ENCODE measurements around the gene MLF2. TPM values are rescaled to one million over a fixed set of nuclear protein-coding genes. Genes with fewer than 3 reads are reported as not detected.

Gene MLF2
- total and polyA plus RNA-seq, 5 experiments from 2014 or later, result 87.6 to 133 (median 98.9) TPM

DNA sequence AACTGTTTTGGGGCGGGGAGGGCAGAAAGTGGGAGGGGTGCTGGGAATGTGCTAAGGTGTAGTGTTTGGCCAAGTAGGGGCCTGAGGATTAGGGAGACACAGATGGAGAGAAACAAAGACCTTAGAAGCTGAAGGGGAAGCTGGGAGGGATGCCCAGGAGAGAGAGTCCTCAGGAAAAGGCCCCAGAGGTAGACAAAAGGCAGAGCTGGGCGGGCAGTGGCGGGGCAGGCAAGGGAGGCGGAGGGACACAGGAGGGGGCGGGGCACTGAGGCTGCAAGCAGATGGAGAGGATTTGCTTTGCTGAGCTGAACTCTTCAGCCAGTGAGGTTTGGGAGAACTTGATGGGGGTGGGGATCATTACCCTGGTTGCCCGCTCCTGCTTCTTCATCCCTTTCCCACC lies 16.0 kb upstream of the MLF2 start:
- DNase-seq (peak in 1 of 10 donors; percentile 21), ATAC-seq (no peak)
- Mint-ChIP-seq H3K27me3 (peaks cover 26 to 86% (median 65%) of the 10 kb centered on the region in 5 donors), H3K4me3 (peak overlapping the region in 3 of 10 donors; percentile 23 to 43 (median 34)), H3K36me3 (peaks cover 0 to 3% (median 0%) of the 10 kb centered on the region in 3 donors), H3K9me3 (no peaks in the 10 kb centered on the region), H3K4me1 (peaks cover 27 to 56% (median 45%) of the 10 kb centered on the region in 4 donors), H3K27ac (no peak overlapping the region)
- POLR2A ChIA-PET, result no interaction called here

DNA sequence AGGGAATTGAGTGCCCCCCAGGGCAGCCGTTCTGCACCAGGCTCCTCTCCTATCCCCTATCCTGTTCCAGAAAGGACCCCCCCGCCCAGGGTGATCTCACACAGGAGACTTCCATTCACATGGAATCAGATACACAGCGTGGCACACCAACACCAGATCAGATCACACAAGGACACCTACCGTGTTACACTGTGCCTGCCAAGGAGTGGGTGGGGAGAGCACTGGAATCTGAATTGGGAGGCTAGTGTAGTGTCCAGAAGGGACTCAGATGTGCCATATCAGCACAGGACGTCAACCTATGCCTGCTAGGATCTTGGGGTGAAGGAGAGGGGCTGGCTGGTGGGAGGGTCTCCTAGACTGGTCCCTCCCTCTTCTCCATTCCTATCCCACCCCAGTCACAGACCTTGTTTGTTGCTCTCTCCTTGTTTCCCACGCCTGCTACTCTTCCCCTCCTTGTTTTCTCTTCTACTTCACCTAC lies 15.5 kb upstream of the MLF2 start:
- Mint-ChIP-seq H3K36me3 (peaks cover 0 to 3% (median 0%) of the 10 kb centered on the region in 3 donors), H3K9me3 (no peaks in the 10 kb centered on the region), H3K4me3 (peak overlapping the region in 3 of 10 donors; percentile 30 to 81 (median 43)), H3K27me3 (peaks cover 26 to 87% (median 64%) of the 10 kb centered on the region in 5 donors), H3K4me1 (peaks cover 27 to 55% (median 45%) of the 10 kb centered on the region in 4 donors), H3K27ac (peak overlapping the region in 1 of 10 donors; percentile 15)
- DNase-seq (peak in 1 of 10 donors; percentile 52), ATAC-seq (no peak)
- POLR2A ChIA-PET, result interaction anchor here (2.5 kb wide), 1 partner anchor 15 kb away, joined by 15 read pairs; the partner anchor contains the start of gene MLF2

DNA sequence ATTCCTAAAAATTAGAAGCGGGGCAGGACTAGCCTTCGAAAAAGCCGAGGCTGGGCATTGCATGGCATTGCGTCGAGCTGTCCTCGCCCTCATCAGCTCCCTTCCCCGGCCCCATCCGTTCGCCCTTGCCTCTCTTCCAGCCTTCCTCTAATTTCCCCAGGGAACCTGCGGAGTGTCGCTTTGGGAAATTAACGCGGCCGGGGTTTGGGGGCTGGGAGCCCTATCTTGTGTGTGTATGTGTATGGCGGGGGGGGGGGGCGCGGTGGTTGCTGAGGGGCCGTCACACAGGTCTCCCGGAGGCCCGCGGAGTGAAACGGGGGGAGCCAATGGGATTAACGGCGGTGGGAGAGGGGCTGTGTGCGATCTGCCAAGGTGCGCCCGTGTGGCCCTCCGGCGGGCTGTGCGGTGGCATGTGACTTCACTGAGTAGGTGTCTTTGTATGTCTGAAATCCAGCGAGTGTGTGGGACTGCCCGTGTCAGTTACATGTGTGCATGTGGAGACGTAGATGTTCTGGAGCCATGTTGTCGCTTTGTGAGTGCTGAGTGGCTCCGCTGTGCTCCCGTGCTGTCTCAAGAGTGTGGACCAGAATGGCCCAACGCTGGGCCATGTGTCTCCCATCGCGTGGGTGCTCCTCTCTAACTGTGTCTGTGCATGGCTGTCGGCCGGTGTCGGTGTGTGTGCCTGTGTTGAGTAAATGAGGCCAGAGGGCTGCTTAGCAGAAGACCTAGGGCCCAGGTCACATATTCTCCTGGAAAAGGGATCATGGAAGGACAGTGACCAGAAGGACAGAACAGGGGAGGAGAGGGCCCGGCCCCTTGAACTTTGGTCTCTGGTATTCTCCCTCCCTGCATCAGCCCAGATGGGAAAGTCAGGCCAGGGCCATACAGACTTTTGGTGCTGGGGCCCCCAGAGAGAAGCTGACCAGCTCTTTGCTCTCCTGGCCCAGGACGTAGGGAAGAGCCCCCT lies 14.7 kb upstream of the MLF2 start:
- Mint-ChIP-seq H3K27me3 (peaks cover 26 to 79% (median 58%) of the 10 kb centered on the region in 5 donors), H3K27ac (peak overlapping the region in 5 of 10 donors; percentile 27 to 73 (median 63)), H3K4me3 (peak overlapping the region; percentile 75 to 90 (median 86)), H3K36me3 (peaks cover 0 to 3% (median 0%) of the 10 kb centered on the region in 3 donors), H3K4me1 (peaks cover 23 to 47% (median 37%) of the 10 kb centered on the region in 4 donors), H3K9me3 (no peaks in the 10 kb centered on the region)
- peak in 1 of 10 donors; percentile 52 for DNase-seq
- POLR2A ChIA-PET, result interaction anchor here (1.2 to 2.5 kb wide), 6 partner anchors 11 to 105 kb away, joined by 3 to 15 read pairs (median 6); partner anchors contain the start of genes COPS7A, GPR162 and MLF2
- no peak for ATAC-seq

DNA sequence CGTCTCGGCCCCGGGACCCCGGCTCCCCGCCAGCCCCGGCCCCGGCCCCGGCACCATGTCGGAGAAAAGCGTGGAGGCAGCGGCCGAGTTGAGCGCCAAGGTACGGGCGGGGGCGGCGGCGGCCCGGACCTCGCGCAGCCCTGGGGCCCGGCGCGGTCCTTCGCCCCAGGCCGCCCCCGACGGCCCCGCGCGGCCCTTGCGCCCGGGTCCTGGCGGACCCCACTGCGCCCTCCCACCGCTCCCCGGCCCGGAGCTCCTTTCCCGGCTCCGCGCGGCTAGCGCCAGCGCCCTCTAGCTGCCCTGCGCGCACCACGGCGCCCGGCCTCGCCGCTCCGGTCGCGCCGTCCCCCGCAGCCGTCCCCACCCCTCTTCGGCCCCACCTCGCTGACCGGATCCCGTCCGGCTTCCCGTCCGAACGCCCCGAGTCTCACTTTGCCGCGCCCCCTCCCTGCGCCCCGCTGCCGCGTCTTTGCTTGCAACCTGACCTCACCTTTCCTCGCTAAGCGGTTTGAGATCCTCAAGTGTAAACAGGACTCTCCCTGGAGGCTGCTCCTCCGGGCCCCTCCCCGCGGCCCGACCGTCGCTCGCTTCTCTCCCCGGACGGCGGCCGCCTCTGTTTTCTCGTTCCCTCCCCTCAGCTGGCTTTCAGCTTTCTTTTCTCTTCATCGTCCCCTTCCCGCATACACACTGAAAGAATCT lies 13.9 kb upstream of the MLF2 start:
- Mint-ChIP-seq H3K27ac (peak overlapping the region in 3 of 10 donors; percentile 27 to 73 (median 49)), H3K36me3 (peaks cover 0 to 3% (median 0%) of the 10 kb centered on the region in 3 donors), H3K4me1 (peaks cover 20 to 42% (median 33%) of the 10 kb centered on the region in 4 donors), H3K27me3 (peaks cover 24 to 73% (median 58%) of the 10 kb centered on the region in 5 donors), H3K4me3 (peak overlapping the region; percentile 75 to 90 (median 86)), H3K9me3 (no peaks in the 10 kb centered on the region)
- ATAC-seq, result peak; percentile 75 to 81
- POLR2A ChIA-PET, result interaction anchor here (1.2 to 2.5 kb wide), 7 partner anchors 12 to 105 kb away, joined by 3 to 15 read pairs (median 5); partner anchors contain the start of genes COPS7A, GPR162, MLF2 and ZNF384
- DNase-seq, result peak in 7 of 10 donors; percentile 41 to 66 (median 48)

DNA sequence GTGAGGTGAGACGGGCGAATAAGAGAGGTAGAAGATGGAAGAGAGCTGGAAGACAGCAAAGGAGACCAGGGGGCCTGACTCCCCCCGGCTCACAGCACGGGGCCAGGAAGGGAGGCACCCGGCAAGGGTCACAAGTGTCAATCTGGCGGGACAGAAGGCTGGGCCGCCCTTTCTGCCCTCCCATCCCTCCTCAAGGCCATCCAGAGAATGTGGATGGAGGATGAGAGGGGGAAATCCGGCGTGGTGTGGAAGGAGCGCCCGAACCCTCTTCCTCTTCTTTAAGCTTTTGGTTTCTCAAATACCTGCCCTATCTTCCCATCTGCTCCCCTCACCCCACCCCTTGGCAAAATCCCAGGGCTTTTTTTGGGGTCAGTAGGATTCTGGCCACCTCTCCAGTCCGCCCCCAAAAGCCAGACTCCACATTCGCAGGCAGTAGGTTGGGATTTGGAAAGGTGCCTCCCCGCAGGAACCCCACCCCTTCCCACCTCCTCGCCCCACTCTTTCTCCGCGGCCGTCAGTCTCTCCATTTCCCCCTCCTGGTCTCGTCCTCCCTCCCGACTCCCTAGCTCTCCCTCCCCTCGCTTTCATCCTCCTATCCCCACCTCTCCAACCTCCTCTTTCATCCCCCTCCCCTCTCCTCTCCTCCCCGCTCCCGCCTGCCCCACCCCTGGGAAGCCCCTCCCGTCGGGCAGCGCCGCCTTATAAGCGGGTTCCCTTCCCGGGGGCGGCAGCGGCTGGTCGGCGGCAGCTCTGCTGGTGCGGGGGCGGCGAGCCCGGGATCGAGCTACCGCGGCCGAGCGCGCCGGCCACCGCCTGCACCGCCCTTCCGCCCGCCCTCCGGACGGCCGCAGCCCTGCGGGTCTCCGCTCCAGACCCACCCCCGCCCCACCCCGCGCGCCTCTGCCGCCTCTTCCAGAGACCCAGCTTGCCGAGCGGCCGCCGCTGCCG lies 13.0 kb upstream of the MLF2 start, which contains the start of gene PTMS:
Gene PTMS, plus strand, starts transcription at position 730 of the 948 bp plus-strand sequence. CDS start 343 bp downstream, outside the sequence.
- peak in 1 of 2 donors; percentile 14 for ATAC-seq
- peak within 1 kb of the TSS in 6 of 10 donors; percentile 27 to 73 (median 46) for H3K27ac Mint-ChIP-seq
- DNase-seq, result peak in 1 of 10 donors; percentile 58
- peak within 1 kb of the TSS; percentile 75 to 90 (median 88) for H3K4me3 Mint-ChIP-seq
- POLR2A ChIA-PET, result interaction anchor here (1.2 to 2.5 kb wide), 7 partner anchors 12 to 106 kb away, joined by 3 to 15 read pairs (median 5); partner anchors contain the start of genes COPS7A, GPR162, MLF2 and ZNF384
- peaks cover 17 to 35% (median 28%) of the 10 kb centered on the region in 4 donors for H3K4me1 Mint-ChIP-seq
- H3K27me3 Mint-ChIP-seq, result peaks cover 22 to 64% (median 58%) of the 10 kb centered on the region in 5 donors
- H3K9me3 Mint-ChIP-seq, result no peaks in the 10 kb centered on the region
- H3K36me3 Mint-ChIP-seq, result peaks cover 0 to 3% (median 0%) of the 10 kb centered on the region in 3 donors

DNA sequence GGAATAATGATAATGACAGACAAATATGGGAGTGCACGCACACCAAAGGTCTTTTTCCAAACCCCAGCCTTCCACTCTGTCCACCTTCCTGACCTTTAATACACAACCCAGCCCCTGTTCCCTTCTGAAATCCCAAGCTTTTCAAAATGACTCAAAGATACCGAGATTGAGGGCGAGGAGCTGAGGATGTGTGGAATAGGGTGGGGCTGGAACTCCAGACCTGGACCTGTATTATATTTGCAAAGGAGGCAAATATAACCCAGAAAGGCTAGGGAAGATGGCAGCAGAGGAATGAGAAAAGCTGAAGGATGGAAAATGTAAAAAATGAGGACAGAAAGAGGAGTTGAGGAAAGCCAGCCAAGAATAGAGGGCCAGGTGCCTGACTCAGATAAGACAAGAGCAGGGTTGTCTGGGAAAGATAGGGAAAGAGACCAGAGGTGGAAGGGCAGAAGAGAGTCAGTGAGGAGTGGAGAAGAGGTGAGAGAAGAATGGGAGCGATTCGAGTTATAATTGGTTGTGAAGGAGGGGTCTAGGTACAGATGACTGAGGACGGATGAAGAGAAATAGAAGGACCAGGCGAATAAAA lies 12.2 kb upstream of the MLF2 start:
- H3K36me3 Mint-ChIP-seq, result peaks cover 0 to 3% (median 0%) of the 10 kb centered on the region in 3 donors
- H3K4me1 Mint-ChIP-seq, result peaks cover 17 to 33% (median 28%) of the 10 kb centered on the region in 4 donors
- POLR2A ChIA-PET, result interaction anchor here (0.5 to 1.4 kb wide), 2 partner anchors 76 to 150 kb away, joined by 3 to 5 read pairs; partner anchors contain the start of gene ZNF384
- DNase-seq (no peak), ATAC-seq (no peak)
- H3K9me3 Mint-ChIP-seq, result no peaks in the 10 kb centered on the region
- peak overlapping the region; percentile 65 to 89 (median 77) for H3K4me3 Mint-ChIP-seq
- peak overlapping the region in 5 of 10 donors; percentile 17 to 71 (median 42) for H3K27ac Mint-ChIP-seq
- peaks cover 22 to 58% (median 55%) of the 10 kb centered on the region in 5 donors for H3K27me3 Mint-ChIP-seq

DNA sequence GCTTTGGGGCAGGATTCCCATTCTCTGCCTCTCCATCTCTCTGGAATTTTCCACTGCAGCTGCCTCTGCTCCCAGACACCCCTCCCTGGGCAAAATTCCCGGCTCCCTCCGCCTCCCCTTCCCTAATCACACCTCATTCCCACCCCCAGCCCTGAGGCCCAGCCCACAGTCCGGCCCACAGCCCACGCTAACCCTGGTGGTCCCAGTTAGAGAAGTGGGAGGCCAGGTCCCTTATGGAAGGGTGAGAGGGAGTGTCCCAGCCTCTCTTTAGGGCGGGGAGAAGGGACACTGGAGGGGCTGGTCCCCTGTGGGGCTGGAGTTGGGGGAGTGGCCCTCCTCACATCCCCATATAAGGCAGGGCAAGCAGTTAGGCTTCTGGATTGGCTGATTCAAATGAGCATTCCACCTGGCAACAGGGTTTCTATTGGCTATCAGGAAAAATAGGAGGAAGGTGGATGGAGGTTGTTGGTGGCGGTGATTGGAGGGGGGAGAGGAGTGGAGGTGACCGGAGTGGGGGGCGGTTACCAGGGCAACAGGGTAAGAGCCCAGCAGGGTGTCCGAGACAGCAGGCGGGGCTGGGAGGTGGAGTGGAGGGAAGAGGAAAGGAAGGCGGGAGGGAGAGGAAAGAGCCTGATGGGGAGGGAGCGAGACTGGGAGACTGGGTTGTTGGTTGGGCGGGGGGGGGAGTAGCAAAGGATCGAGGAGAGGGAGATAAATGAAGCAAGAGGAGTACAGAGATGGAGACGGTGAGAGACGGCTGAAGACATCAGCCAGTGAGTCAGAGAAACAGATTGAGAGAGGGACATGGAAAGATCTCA lies 11.3 kb upstream of the MLF2 start:
- Mint-ChIP-seq H3K9me3 (no peaks in the 10 kb centered on the region), H3K4me3 (peak overlapping the region in 7 of 10 donors; percentile 52 to 73 (median 56)), H3K4me1 (peaks cover 17 to 33% (median 28%) of the 10 kb centered on the region in 4 donors), H3K36me3 (peaks cover 0 to 3% (median 0%) of the 10 kb centered on the region in 3 donors), H3K27ac (peak overlapping the region in 2 of 10 donors; percentile 3 to 77), H3K27me3 (peaks cover 22 to 49% (median 47%) of the 10 kb centered on the region in 5 donors)
- peak in 8 of 10 donors; percentile 12 to 58 (median 42) for DNase-seq
- POLR2A ChIA-PET, result interaction anchor here (0.5 kb wide), 1 partner anchor 149 kb away, joined by 5 read pairs; no protein-coding TSS in a partner anchor
- ATAC-seq, result peak; percentile 59 to 79

DNA sequence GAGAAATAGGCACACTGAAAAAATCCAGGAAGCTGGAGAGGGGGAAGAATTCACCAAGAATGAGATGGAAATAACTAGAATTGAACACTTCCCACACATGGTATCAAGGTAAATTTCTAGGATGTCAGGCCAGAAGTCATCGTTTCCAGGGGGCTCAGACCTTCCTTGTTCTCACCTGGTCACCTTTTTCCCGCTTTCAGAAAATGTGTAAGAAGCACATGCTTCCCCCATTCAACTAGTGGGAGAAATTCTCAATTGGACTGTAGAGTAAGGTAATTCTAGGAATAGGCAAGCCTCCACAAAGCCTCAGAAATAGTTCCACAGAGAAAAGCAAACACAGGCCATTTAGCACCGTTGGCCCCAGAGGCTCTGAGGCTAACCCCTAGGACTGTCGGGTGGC lies 10.4 kb upstream of the MLF2 start:
- peaks cover 17 to 40% (median 39%) of the 10 kb centered on the region in 5 donors for H3K27me3 Mint-ChIP-seq
- H3K36me3 Mint-ChIP-seq, result peaks cover 0 to 3% (median 0%) of the 10 kb centered on the region in 3 donors
- H3K9me3 Mint-ChIP-seq, result no peaks in the 10 kb centered on the region
- DNase-seq, result no peak
- H3K27ac Mint-ChIP-seq, result no peak overlapping the region
- no peak for ATAC-seq
- H3K4me3 Mint-ChIP-seq, result no peak overlapping the region
- POLR2A ChIA-PET, result no interaction called here
- peaks cover 17 to 33% (median 28%) of the 10 kb centered on the region in 4 donors for H3K4me1 Mint-ChIP-seq

DNA sequence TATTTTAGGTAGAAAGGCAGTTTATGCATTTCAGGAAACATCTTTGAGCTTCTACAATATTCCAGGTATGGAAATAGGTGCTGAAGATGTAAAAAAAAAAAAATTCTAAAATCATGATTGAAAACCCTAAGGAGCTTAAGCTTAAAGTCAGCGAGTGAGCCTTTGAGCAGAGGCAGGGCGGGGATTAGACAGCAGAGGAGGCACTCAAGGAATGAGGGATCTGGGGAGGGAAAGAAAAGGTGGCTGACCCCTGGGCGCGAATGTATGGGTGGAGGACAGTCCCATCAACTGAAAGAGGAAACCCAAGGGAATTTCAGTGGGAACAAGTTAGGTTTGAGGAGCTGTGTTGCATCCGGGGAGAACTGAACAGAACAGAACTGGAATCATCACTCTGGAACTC lies 6.8 kb upstream of the MLF2 start:
- no peak overlapping the region for H3K27ac Mint-ChIP-seq
- H3K9me3 Mint-ChIP-seq, result no peaks in the 10 kb centered on the region
- ATAC-seq (no peak), DNase-seq (no peak)
- no peak overlapping the region for H3K4me3 Mint-ChIP-seq
- H3K27me3 Mint-ChIP-seq, result peaks cover 2 to 15% (median 11%) of the 10 kb centered on the region in 5 donors
- H3K4me1 Mint-ChIP-seq, result peaks cover 6 to 9% (median 7%) of the 10 kb centered on the region in 4 donors
- POLR2A ChIA-PET, result interaction anchor here (0.6 to 0.7 kb wide), 3 partner anchors 139 to 1201 kb away, joined by 4 to 6 read pairs (median 5); no protein-coding TSS in a partner anchor
- H3K36me3 Mint-ChIP-seq, result no peaks in the 10 kb centered on the region
